ENCODE data around the gene ENDOG.
A peak's percentile ranks its signal among the peaks of the same experiment; 100 is the strongest.
"Not testable (repeated sequence)": the region's sequence is repeated elsewhere in the genome, so short reads cannot be mapped to it uniquely, and the experiment has no call there.

Gene ENDOG

GRCh38 chr9:128818099-128818838 lies at the start of gene ENDOG:
TSS of gene ENDOG (plus strand) at chr9:128818500. CDS start at chr9:128818685, 185 bp downstream.
- peak; percentile 90 for DNase-seq (ENCODE audit: low read depth)

- no peak for DNase-seq (ENCODE audit: low read depth)
Measured at GRCh38 chr9:128768606-128769005, 49.7 kb upstream of the ENDOG start.

GRCh38 chr9:128770286-128771030 lies 47.8 kb upstream of the ENDOG start:
- DNase-seq (ENCODE audit: low read depth), result no peak

- peak; percentile 16 for DNase-seq (ENCODE audit: low read depth)
Measured at GRCh38 chr9:128771094-128771721, 47.1 kb upstream of the ENDOG start.

- DNase-seq (ENCODE audit: low read depth), result peak; percentile 83
Measured at GRCh38 chr9:128771745-128772519, 46.4 kb upstream of the ENDOG start, which contains the start of gene ZER1. TSS of gene ZER1 (minus strand) at chr9:128771927. CDS start at chr9:128755565, 16,362 bp downstream.

DNA sequence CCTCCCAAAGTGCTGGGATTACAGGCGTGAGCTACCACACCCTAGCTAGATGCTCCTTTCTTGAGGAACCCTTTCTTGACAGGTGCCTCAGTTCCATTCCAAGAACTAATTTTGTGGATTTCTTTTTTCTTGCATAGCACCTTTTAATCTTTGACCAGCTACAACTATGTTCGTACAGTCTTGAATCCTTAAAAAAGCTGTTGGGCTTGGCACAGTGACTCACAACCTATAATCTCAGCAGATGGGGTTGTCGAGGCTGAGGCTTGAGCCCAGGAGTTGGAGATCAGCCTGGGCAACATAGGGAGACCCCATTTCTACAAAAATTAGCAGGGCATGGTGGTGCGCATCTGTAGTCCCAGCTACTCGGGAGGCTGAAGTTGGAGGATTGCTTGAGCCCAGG lies 45.3 kb upstream of the ENDOG start:
- no peak for DNase-seq (ENCODE audit: low read depth)

GRCh38 chr9:128774804-128775203 lies 43.5 kb upstream of the ENDOG start:
- DNase-seq (ENCODE audit: low read depth), result no peak

GRCh38 chr9:128780093-128780492 lies 38.2 kb upstream of the ENDOG start:
- DNase-seq (ENCODE audit: low read depth), result not testable (repeated sequence)

DNA sequence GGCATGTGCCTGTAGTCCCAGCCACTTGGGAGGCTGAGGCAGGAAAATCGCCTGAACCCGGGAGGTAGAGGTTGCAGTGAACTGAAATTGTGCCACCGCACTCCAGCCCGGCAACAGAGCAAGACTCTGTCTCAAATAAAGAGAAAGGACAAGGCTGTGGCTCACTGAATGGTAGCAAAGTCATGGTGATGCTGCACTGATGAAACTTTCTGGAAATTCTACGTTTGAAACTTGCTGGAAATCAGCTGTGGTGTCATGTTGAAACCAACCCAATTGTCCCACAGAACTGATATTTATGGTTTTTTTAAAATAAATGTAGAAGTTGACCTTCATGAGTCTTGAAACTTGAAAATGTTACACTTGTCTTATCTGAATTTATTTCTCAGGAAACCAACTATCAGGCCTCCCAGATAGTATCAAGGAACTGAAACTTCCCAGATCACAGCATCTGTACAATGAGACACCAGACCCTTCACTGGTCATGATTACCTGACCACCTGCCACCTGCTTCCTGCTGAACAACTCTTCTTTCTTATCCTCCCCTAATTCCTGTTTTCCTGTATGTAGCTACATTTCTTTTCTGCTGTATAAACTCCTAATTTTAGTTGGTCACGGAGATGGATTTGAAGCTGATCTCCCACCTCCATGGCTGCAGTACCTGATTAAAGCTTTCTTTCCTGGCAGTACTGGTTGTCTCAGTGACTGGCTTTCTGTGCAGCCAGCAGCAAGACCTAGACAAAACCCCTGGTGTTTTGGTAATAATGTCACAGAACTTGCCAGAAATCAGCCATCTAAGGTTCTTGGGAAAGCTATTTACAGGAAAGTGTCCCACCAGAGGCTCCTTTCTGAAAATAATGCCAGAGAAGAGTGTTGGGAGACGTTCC lies 36.9 kb upstream of the ENDOG start:
- DNase-seq (ENCODE audit: low read depth), result no peak

- no peak for DNase-seq (ENCODE audit: low read depth)
Measured at GRCh38 chr9:128782669-128783068, 35.6 kb upstream of the ENDOG start.

DNA sequence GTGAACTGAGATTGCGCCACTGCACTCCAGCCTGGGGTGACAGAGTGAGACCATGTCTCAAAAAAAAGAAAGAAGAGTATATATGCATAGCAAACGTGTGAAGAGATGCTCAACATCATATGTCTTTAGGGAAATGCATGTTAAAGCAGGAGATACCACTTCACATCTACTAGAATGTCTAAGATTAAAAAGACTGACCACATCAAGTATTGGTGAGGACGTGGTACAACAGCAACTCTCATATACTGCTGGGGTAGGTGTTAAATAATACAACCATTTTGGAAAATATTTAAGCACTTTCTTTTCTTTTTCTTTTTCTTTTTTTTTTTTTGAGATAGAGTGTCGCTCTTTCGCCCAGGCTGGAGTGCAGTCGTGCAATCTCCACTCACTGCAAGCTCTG lies 32.9 kb upstream of the ENDOG start:
- DNase-seq (ENCODE audit: low read depth), result no peak

DNA sequence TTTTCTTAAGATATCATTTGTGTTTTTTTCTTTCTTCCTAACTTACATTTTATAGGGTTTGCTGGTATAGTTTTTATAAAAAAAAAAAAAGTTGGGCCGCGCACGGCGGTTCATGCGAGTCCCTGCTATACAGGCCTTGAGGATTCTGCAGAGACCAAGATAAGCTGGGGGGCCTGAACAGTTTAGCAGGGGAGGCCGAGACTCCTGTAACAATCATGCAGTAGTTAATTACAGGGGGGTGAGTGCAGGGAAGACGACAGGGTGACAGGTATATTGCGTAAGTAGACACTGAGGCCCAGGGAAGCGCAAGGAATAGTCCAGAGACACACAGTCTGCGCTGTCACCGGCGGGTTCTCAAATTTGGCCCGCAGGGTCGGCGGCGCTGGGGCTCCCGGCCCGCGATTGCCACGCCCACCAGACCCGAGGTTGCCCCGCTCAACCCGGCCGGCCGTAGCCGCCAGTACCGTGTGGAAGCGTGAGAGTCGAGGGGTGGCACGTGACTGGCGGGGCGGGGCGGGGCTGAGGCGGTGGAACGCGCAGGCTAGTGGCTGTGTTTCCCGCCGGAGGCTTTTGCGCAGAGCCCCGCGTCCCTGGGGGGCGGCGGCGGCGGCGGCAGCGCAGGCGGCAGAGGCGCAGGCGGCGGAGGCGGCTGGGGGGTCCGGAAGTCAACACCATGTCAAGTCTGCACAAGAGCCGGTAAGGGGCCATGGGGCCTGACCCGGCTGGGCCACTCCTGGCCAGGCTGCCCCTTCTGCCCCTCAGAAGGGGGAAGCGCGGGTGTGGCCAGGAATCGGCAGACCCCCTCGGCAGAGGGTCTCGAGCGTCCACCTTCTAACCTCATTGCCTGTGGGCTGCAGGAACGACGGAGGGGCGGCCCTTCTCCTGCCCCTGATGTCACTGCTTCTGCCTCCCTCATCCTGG lies 31.4 kb upstream of the ENDOG start, which contains the start of gene TBC1D13:
Gene TBC1D13, plus strand, starts transcription at position 573 of the 921 bp plus-strand sequence. Its CDS starts 101 bp downstream, at position 674.
- peak; percentile 64 for DNase-seq (ENCODE audit: low read depth)

DNA sequence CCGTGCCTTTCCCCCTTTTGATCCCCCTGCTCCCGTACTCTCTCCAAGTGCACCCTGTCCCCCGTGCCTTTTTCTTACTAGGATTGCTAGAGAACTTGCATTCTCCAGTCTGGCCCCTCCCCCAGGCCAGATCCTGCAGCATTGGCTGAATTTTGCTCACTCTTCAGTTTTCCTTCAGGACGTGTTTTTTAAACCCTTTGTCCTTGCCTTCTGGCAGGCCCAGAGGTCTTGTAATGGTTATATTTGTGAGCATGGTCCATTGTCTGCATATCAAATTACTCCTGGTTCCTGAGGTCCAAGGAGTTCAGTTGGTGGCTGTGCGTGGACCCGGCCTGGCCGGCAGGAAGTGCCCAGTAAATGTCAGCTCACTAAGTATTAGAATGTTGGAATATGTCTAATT lies 30.6 kb upstream of the ENDOG start:
- peak; percentile 9 for DNase-seq (ENCODE audit: low read depth)

- no peak for DNase-seq (ENCODE audit: low read depth)
Measured at GRCh38 chr9:128788445-128788844, 29.9 kb upstream of the ENDOG start.

- DNase-seq (ENCODE audit: low read depth), result no peak
Measured at GRCh38 chr9:128790536-128790935, 27.8 kb upstream of the ENDOG start.

GRCh38 chr9:128792134-128792533 lies 26.2 kb upstream of the ENDOG start:
- DNase-seq (ENCODE audit: low read depth), result no peak

DNA sequence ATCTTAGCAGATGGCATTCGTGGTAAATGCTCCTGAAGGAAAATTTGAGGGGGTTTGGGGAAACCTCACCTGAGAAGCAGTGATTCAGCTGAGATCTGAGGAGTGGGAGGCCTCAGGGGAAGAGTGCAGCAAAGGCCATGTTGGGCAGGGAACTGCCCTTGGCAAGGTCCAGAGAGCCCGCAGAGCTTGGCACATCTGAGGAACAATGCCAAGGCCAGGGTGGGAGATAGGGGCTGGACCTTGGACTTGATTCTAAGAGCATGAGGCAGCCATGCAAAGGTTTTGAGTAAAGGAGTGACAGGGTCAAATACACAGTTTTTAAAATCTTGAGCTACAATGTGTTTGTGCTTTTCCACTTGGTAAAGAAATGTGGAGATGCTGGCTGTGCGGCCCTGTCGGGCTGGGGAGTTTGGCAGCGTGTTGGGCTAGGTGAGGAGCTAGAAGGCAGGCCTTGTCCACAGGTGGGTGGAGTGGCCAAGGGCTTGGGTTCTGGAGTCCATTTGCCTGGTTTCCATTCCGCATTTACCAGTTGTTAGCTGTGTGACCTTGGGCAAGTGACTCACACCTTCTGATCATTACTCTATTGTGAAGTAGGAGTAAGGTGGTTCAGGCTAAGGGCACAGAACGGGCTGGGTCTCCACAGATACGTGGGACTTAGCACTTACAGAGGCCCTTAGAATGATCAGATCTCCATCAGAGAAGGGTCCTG lies 25.2 kb upstream of the ENDOG start:
- no peak for DNase-seq (ENCODE audit: low read depth)

DNA sequence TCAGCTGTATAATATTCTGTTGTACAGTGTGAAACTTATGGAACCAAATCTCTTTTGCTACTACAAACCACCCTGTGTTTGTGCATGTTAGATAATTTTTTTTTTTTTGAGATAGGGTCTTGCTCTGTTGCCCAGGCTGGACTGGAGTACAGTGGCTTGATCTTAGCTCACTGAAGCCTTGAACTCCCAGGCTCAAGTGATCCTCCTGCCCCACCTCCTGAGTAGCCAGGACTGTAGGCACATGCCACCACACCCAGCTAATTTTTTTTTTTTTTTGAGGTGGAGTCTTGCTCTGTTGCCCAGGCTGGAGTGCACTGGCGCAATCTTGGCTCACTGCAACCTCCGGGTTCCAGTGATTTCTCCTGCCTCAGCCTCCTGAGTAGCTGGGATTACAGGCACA lies 23.3 kb upstream of the ENDOG start:
- not testable (repeated sequence) for DNase-seq (ENCODE audit: low read depth)

- no peak for DNase-seq (ENCODE audit: low read depth)
Measured at GRCh38 chr9:128798896-128799295, 19.4 kb upstream of the ENDOG start.
